Stimulated activated CD4-positive, alpha-beta T cell treated with anti-CD3 and anti-CD28 coated beads, Interleukin-4, amount 100 ng/mL, for 24 hours (primary cell): ENCODE measurements around the gene NAA10.

ENCODE experiments used
- DNase-seq: peaks from one replicate; pipeline ENCODE4 v3.0.0-alpha.2; 2020

Gene NAA10

GRCh38 chrX:153908219-153908860 lies 26.5 kb downstream of the NAA10 start:
- no peak for DNase-seq

- DNase-seq: no peak
Observed at GRCh38 chrX:153907456-153907855, 27.4 kb downstream of the NAA10 start.

GRCh38 chrX:153906126-153906917 lies 28.5 kb downstream of the NAA10 start:
- DNase-seq: no peak

- DNase-seq: no peak
Observed at GRCh38 chrX:153905481-153906095, 29.2 kb downstream of the NAA10 start.

- DNase-seq: no peak
Observed at GRCh38 chrX:153903991-153904957, 30.6 kb downstream of the NAA10 start, which contains the start of gene AVPR2. Gene AVPR2 (plus strand): TSS chrX:153904673. CDS start chrX:153905146, 473 bp downstream.

- DNase-seq: no peak
Observed at GRCh38 chrX:153903238-153903980, 31.4 kb downstream of the NAA10 start.

- no peak for DNase-seq
Observed at GRCh38 chrX:153902385-153902784, 32.5 kb downstream of the NAA10 start.

GRCh38 chrX:153901753-153902140 lies 33.1 kb downstream of the NAA10 start:
- no peak for DNase-seq

- DNase-seq: peak; percentile 65
Observed at GRCh38 chrX:153900831-153901752, 33.7 kb downstream of the NAA10 start.

- no peak for DNase-seq
Observed at GRCh38 chrX:153897899-153898298, 36.9 kb downstream of the NAA10 start.

GRCh38 chrX:153889123-153889522 lies 45.7 kb downstream of the NAA10 start:
- DNase-seq: no peak

- DNase-seq: no peak
Observed at GRCh38 chrX:153888344-153888743, 46.5 kb downstream of the NAA10 start.

- DNase-seq: no peak
Observed at GRCh38 chrX:153887385-153887784, 47.5 kb downstream of the NAA10 start.

- no peak for DNase-seq
Observed at GRCh38 chrX:153886915-153887314, 47.9 kb downstream of the NAA10 start.

GRCh38 chrX:153885968-153886903 lies 48.6 kb downstream of the NAA10 start, which contains the start of gene L1CAM:
Gene L1CAM (minus strand): TSS chrX:153886173. CDS start chrX:153875836, 10,337 bp downstream.
- no peak for DNase-seq

GRCh38 chrX:153885208-153885787 lies 49.5 kb downstream of the NAA10 start:
- no peak for DNase-seq

- no peak for DNase-seq
Observed at GRCh38 chrX:153884590-153884989, 50.2 kb downstream of the NAA10 start.

GRCh38 chrX:153884136-153884535 lies 50.7 kb downstream of the NAA10 start:
- no peak for DNase-seq
